Activated CD4-positive, alpha-beta T cell treated with anti-CD3 and anti-CD28 coated beads, Interleukin-2, Interleukin-6, amounts not matched to agents 100 ng/mL and 50 ng/mL, durations not matched to agents 16 hours and 8 hours (primary cell): Measurements from ENCODE around the gene SDF4.
A peak's percentile ranks its signal among the peaks of the same experiment; 100 is the strongest.

Experiments
- DNase-seq: peaks from one replicate; pipeline ENCODE4 v3.0.0-alpha.2; 2020

Gene SDF4

DNA sequence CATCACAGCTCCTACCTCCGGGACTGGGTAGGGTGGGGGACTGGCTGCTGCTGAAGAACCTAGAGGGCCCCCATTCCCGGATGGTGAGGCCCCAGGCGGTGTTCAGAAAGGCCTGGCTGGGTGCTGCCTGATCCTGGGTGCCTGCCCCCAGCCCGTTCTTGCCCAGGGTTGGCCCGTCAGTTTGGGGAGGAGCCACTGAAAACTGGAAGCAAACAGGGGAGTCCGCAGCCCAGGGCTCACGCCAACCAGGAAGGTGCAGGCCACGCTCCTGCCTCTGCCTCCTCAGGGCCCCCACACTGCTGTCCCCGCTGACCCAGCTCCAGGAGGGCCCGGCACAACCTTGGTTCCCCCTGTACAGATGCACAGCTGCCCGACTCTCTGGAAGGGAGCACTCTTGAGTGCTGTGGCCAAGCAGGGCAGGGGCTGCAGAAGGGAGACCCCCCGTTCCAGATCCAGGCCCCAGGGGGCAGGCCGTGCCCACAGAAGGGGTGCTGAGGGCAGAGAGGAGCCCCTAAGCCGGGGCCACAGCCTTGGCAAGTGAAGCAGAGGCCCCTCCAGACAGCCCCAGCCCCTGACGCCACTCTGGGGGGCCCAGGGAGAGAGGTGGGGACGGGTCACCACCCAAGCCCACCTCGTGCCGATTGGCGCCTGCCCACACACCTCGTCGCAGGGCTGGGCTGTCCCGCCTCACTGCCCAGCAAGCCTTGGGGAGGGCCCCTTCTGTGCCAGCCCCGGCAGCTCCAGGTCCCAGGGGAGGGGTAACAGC lies 9.2 kb upstream of the SDF4 start:
- no peak for DNase-seq

DNA sequence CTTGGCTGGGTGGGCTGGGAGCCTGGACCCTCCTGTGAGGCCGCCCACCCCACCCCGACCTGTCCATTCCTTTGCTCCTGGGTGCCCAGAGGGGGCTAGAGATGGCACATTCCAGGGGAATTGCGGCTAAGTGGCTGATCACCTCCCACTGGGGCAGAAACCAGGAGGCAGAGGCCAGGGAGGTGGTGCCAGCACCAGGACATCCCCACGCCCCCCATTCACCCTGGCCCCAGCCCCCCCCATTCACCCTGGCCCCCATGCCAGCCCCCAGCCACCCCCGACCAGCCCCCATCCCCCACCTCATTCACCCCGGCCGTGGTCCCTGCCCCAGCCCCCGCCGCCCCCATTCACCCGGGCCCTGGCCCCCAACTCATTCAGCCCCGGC lies 8.5 kb upstream of the SDF4 start:
- DNase-seq: no peak

DNA sequence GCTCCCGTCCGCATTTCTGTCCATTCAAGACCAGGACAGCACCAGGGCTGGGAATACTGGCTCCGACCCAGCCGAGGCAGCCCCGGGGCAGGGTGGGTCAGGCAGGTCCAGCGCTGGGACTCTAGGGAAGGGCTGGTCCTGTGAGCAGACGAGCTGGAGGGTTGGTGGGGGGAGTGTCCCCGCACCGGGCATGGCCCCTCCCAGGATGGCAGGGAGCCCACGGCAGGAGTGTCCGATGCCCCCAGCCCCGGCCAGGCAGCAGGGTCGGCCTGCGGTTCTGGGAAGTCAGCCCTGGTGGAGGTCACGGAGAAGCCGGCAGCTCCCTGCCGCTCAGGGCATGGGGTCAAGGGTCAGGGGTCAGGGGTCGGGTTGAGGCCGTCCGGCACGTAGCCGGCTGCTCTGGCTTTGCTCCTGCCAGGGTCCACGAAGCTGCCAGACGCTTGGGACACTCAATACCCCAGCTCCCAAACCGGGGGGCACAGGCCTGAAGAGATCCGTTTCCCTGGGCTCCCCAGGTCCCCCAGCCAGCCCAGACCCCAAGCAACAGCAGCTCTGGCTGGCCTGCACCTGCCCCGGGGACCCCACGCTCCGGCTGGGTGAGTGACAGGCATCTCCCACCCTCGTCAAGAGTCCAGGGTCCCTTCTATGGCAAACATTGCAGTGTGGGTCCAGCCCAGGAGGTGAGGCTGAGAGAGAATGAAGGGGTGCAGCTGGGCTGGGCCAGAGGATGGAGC lies 8.0 kb upstream of the SDF4 start:
- no peak for DNase-seq

DNA sequence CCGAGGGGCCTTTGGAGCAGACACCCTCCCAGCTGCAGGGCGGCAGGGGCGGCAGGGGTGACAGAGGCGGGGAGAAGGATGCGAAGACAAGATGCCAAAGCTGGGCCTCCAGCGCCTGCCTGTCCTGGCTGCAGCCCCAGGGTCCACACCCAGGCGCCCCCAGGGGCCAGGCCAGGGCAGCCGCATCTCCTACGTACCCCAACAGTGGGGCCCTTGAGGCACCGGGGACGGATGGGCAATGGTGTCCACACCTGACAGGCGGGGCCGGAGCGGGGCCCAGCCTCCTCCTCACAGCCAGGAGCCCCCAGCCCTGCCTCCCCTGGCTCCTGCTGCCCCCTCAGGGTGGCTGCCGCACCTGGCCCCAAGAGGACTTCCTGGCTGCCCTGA lies 7.4 kb upstream of the SDF4 start:
- DNase-seq: no peak

DNA sequence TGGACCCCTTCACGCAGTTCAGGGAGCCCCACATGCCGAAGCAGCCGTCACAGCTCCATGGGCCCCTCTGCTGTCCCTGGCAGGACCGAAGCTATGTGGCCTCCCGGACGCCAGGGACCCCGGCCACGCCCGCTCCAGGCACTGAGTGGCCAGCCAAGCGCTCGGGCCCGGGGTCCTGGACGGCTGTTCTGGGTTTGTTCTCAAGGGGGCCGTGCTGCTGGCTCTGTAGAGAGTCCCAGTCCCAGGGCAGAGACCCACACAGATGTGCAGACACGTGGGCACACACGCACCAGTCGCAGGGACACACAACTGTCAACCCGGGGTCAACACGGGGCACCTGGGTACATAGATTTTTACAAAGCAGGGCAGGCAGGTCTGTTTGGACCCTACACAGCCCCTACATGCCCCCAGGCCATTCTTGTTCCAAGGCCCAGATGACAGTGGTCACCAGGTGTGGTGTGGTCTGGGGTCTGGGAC lies 6.9 kb upstream of the SDF4 start:
- DNase-seq: no peak

DNA sequence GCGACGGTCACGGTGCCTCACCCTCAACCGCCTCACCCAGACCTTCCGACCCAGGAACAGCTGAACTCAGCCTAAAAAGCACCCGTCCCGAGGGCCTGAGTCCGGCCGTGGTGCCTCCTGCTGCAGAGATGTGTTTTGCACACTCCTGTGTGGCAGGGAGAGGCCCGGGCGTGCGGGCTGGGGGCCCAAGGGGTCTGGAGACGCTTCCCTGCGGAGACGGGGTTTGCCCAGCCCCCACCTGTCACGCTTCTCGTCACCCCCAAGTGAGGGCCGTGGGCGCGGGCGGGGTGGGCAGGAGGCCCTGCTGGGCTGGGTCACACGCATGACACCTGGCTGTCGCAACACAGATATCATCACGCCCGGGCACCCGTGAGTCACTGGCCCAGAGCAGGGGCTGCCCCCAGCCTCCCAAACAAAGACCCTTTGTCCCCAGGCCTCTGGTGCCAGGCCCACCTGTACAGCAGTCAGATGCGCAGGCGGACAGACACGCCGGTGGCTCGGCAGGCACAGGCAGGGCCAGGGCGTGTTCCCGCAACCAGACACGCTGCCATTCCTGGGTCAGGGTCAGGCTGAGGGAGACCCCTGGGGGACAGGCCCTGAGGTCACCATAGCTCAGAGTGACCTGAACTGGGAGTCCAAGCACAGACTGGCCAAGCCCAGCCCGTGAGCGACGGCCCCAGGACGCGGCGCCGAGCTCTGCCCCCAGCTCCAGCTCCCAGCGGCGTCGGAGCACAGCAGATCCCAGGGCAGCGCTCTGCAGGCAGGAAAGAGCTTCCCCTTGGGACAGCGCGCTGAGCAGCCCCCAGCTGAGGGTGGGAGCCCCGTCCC lies 6.3 kb upstream of the SDF4 start:
- no peak for DNase-seq

DNA sequence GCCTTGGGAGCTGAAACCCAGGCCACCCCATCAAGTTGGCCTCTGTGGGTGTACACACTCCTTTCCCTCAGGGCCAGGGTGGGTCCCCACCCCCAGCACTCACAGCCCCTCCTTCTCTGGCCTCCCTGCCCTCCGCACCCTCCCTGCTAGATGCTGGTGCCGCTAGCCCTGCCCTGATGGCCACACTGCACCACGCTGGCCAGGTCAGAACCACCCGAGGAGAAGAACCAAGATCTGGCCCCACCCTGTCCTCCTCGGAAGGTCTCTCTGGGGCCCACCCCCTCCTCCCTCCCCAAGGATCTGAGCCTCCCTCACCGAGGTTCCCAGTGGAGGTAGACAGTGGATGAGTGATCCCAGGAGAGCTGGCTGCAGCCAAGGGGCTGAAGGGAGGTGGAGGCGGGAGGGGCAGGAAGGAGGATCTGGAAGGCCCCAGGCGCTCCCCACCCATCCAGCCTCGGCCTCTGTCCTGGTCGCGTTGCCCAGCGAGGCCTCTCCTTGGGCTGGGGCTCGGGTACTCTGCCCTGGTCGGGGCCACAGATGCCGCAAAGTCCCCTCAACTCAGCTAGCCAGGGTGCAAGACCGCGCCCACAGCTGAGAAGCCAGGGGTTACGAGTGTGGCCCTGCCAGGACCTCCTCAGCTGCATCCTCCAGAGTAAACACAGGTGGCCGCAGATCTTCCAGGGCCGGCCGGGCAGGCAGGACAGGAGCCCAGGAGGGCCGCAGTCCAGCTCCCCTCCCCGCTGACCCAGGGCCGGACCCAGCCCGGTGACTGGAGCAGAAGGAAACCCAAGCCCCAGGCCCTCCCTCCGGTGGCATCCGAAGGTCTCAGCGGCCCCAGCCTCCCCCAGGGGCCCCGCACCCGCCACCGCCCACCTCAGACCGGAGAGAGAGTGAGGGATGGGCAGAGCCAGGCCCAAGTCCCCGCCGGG lies 5.4 kb upstream of the SDF4 start:
- DNase-seq: no peak

DNA sequence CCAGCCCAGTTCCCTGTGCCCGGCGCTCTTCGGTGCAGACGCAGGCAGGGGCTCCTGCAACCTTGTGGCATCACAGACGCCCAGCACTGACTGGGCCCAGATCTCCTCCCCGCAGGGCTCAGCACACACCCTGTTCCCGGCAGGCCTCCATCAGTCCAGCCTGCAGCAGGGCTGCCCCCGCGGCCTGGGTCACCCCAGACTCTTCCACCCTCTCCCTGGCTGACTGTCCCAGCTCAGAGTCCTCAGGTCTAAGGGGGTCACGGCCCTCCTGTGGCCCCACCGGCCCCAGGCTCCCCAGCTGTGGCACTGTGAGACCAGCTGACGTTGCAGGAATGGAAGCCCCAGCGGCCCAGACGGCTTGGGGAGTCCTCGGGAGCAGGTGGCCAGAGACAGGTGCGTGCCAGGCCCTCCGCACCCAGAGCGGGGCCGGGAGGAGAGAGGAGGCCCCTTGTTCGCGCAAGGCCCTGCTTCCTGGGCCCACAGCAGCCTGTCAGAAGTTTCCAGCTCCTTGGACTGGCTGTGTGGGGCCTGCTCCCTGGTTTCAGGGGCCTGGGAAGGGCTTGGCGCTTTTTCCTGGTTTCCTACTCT lies 4.5 kb upstream of the SDF4 start:
- DNase-seq: no peak

DNA sequence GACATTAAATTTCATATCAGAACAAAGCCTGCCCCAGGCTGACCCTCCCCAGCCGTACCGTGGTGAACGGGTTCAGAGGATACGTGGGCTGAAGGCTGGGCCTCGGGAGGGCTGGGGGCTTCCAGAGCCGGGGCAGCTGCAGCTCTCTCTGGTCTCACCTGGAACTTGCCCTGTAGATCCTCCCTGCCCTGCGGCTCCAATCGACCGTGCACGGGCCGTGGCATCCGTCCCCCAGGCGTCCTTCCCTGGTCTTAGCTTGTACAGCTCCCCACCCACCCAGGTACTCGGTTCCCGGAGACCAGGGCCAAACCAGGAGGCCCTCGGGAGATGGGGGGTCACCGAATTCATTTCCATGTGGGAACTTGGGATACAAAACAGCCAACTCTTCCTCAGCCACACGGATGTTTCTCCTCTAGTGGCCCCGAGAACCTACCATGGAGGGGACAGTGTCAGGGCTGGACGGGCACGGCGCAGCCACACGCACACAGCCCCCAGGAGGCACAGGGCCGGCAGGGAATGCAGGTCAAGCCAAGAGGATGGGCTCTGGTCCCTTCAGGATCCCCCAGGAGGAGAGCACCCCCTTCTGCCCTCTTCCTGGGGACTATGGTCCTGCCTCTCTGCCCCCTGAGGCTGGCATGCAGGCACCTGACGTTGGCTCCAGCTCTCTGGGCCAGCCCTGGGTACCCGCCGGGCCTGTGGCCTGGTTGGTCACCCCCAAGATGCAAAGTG lies 3.4 kb upstream of the SDF4 start:
- DNase-seq: no peak

DNA sequence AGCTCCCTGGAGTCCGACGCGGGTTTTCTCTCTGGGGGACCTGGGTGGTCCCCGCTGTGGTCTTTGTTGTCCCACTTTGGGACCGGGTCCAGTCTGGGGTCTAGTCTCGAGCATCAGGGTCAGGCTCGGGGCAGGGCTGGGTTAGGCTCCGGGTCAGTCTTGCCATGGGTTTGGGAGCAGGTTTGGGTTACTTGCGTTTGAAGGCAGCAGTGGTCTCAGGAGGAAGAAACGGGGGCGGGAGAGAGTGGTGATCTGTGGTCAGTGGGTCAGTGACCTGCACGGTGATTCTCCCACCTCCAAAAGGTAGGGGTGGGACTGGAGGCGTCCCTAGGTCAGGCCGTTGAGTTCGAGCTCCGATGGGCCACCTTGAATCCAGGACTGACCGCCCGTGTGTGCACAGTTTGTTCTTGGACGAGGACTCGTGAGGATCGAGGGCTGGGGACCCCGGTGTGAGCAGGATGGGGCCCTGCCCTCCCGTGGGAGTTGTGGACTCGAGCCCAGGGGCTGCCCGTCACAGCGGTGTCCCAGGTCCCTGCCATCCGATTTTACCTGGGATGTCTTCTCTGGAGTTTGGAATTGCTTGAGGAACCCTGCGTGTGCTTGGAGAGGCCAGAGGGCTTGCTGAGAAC lies 2.5 kb upstream of the SDF4 start:
- DNase-seq: no peak

DNA sequence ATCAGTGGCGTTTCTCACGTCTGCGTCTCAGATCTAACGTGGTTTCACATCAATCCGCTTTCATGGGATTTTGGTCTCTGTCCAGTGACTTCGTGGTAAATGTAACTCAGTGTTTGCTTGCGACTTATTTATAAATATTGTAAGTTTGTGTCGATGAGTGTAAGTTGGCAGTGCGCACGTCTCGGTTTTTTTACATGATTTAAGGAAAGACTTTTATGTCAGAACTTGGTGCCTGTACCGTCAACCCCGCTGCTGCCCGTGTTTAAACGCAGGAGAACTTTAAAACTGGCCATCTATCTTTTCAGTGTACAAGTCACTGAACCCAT lies 1.7 kb upstream of the SDF4 start:
- no peak for DNase-seq

DNA sequence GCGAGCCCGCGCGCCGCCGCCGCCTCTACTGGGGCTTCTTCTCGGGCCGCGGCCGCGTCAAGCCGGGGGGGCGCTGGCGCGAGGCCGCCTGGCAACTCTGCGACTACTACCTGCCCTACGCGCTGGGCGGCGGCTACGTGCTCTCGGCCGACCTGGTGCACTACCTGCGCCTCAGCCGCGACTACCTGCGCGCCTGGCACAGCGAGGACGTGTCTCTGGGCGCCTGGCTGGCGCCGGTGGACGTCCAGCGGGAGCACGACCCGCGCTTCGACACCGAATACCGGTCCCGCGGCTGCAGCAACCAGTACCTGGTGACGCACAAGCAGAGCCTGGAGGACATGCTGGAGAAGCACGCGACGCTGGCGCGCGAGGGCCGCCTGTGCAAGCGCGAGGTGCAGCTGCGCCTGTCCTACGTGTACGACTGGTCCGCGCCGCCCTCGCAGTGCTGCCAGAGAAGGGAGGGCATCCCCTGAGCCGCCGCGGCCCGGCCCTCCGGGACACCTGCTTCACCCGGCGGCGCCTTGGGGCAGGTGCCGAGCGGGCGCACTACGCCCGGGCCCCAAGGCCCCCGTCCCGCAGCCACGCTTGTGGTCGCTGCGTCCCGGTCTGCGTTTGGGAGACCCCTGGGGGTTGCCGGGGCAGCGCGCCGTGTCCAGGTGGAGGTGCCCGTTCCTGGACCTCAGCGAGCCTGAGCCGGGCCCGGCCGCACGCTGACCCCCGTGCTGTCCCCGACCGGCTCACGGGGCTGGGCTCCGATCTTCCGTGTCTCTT lies 1.2 kb upstream of the SDF4 start:
- DNase-seq: no peak

DNA sequence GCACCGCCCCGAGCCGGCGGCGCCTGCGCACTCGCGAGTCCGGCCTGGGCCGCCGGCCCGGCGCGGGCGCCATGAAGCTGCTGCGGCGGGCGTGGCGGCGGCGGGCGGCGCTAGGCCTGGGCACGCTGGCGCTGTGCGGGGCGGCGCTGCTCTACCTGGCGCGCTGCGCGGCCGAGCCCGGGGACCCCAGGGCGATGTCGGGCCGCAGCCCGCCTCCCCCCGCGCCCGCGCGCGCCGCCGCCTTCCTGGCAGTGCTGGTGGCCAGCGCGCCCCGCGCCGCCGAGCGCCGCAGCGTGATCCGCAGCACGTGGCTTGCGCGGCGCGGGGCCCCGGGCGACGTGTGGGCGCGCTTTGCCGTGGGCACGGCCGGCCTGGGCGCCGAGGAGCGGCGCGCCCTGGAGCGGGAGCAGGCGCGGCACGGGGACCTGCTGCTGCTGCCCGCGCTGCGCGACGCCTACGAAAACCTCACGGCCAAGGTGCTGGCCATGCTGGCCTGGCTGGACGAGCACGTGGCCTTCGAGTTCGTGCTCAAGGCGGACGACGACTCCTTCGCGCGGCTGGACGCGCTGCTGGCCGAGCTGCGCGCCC lies 501 bp upstream of the SDF4 start, which contains the start of gene B3GALT6:
Gene B3GALT6 (plus strand): TSS at position 30 of the 588 bp plus-strand sequence. CDS start 42 bp downstream, at position 72.
- no peak for DNase-seq

DNA sequence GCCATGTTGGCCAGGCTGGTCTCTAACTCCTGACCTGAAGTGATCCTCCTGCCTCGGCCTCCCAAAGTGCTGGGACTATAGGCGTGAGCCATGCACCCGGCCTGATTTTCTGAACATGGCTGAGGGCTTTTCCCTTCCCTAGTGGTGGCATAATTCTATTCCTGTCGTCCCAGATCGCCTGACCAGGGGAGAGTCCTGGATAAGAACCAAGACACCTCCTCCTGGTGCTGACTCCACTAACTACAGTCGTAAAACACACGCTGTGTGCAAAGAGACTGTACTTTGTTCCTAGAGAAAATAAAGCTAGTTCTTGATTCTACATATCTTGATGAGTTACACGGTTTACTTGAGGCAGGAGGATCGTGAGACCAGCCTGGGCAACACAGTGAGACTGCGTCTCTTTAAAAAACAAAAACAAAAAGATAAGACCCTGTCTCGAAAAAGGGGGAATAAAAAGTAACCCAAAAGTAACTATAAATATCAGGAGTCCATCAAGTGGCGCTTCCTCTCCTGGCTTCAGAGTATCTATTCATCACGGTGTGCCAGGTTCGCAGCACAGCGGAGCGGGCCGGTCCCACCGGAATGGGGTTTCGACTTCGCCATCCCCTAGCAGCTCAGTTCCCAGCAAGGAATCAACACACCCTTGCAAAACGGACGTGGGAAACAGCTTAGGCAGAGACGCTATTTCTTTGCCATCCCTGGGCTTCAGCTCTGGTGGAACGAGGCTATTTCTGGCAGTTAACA lies 973 bp downstream of the SDF4 start:
- DNase-seq: peak; percentile 36

DNA sequence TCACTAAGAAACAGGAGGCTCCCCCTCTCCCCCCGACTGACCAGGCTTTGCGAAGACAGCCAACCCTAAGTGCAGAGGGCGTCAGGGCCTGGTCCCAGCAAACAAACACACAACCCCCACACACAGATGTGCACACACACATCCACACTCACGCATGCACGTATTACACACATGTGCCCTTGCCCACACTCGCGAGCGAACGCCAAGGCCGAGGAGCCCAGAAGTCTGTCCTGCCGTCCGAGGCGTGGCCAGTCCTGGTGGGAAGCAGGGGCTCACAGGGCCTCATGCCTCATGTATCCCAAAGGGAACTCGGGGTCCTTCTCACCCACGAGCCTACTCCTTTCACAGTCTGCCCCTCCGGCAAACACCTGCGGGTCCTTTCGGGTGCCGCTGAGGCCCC lies 2.0 kb downstream of the SDF4 start:
- no peak for DNase-seq

DNA sequence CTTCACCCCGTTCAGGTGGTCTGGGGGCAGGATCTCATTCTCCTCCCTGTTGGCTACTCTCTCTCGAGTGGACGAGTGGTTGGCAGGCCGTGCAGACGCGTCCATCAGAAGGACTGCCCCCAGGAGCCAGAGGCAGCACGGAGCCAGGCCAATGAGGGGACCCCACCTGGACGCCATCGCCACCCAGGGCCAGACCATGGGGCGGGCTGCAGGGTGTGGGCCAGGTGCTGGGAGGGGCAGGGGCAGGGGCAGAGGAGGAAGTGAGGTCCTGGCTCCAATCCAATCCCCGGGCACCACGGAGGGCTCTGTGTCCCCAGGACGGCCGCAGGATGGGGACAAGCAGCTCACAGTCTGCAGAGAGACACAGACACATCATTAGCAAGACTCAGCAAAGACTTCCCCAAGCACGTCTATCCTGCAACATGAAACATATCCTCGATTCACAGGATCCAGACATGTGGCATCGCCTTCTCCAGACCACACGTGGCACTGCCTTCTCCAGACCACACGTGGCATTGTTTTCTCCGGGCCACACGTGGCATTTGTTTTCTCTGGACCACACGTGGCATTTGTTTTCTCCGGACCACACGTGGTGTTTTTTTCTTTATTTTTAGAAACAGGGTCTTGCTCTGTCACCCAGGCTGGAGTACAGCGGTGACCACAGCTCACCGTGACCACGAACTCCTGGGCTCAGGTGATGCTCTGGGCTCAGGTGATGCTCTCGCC lies 3.0 kb downstream of the SDF4 start:
- no peak for DNase-seq

DNA sequence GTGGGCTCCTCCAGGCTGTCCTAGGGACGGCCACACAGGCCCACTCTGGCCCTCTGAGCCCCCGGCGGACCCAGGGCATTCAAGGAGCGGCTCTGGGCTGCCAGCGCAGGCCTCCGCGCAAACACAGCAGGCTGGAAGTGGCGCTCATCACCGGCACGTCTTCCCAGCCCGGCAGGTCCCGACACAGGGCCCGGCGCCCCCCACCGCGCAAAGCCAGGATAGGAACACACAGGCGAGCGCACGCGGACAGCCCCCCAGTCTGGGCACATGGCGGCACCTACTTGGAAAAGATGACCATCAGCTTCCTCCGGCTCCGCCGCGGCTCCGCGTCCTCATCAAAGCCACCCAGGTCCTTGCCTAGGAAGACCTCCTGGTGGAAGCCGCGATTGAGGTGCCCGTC lies 3.6 kb downstream of the SDF4 start:
- DNase-seq: no peak

DNA sequence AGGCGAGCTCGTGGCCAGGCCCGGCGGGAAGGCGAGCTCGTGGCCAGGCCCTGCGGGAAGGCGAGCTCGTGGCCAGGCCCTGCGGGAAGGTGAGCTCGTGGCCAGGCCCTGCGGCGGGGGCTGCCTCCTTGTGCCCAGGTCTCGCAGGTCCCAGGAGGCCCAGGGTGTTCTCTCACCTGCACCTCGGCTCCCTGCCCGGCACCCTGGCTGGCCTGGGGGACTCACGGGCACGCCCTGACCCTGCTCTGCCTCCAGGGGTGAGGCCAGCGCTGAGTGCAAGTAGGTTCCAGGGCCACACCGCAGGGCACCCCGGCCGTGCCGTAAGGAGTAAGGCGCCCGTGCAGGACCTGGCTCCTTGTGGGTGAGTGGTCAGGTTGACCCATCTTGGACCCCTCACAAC lies 4.4 kb downstream of the SDF4 start:
- DNase-seq: no peak
